Chondrocyte (in vitro differentiated cells): ENCODE results near the gene ASTN2. TPM values are rescaled to one million over a fixed set of nuclear protein-coding genes. Genes with fewer than 3 reads are reported as not detected.

Experiments
- DNase-seq: peaks from one replicate; pipeline ENCODE4 v3.0.0; 2021; ENCODE audit warnings: mixed read lengths, low spot score
- H3K27ac Mint-ChIP-seq: one replicate; pipeline ENCODE4 v1.8.0; 2021; ENCODE audit warnings: mild to moderate bottlenecking, moderate library complexity, mixed read lengths; ENCODE audit not compliant: unreplicated experiment
- H3K27me3 Mint-ChIP-seq: 2 replicates; pipeline ENCODE4 v1.8.0; 2021; ENCODE audit warnings: low read depth, mixed read lengths
- H3K36me3 Mint-ChIP-seq: 2 replicates; pipeline ENCODE4 v1.8.0; 2021; ENCODE audit warnings: low read depth, mixed read lengths
- H3K4me1 Mint-ChIP-seq: 2 replicates; pipeline ENCODE4 v1.8.0; 2021; ENCODE audit warnings: low read depth, mild to moderate bottlenecking, mixed read lengths
- H3K4me3 Mint-ChIP-seq: one replicate; pipeline ENCODE4 v1.8.0; 2021; ENCODE audit warnings: mild to moderate bottlenecking, moderate library complexity, mixed read lengths; ENCODE audit not compliant: unreplicated experiment
- H3K9me3 Mint-ChIP-seq: 2 replicates; pipeline ENCODE4 v1.8.0; 2021; ENCODE audit warnings: low read depth, mixed read lengths
- total RNA-seq: library from RNA; stranded (reverse); gene quantifications from 3 replicates; pipeline ENCODE4 v1.2.1, GENCODE V29; 2021
- TF ChIP-seq, protein P1 (sequence below): fragments of 200-600 bp; sonication (generic); IDR thresholded peaks from 2 replicates; pipeline ENCODE4 v1.5.0; 2021; ENCODE audit warnings: antibody characterized with exemption, mild to moderate bottlenecking, moderate library complexity

ASTN2 gene
- total RNA-seq, 1 donor from 2014 or later: 3.6 TPM

DNA sequence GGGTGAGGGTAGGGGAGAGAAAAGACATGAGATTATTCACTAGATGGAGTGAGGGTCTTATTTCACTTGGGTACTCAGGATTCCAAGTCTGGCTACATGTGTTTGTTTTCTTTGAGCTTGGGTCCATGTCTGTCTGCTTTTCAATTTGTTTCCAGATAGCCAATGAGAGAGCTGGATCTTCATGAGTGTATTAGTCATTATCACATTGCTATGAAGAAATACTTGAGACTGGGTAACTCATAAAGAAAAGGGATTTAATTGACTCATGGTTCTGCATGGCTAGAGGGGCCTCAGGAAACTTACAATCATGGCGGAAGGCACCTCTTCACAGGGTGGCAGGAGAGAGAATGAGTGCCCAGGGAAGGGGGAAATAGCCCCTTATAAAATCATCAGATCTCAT lies 924.5 kb downstream of the ASTN2 start:
- Mint-ChIP-seq H3K27me3 (no peaks in the 10 kb centered on the region), H3K36me3 (no peaks in the 10 kb centered on the region), H3K4me3 (no peak overlapping the region), H3K4me1 (peaks cover 21% of the 10 kb centered on the region), H3K27ac (no peak overlapping the region), H3K9me3 (no peaks in the 10 kb centered on the region)
- no peak for DNase-seq
- TF ChIP-seq, protein P1, sequence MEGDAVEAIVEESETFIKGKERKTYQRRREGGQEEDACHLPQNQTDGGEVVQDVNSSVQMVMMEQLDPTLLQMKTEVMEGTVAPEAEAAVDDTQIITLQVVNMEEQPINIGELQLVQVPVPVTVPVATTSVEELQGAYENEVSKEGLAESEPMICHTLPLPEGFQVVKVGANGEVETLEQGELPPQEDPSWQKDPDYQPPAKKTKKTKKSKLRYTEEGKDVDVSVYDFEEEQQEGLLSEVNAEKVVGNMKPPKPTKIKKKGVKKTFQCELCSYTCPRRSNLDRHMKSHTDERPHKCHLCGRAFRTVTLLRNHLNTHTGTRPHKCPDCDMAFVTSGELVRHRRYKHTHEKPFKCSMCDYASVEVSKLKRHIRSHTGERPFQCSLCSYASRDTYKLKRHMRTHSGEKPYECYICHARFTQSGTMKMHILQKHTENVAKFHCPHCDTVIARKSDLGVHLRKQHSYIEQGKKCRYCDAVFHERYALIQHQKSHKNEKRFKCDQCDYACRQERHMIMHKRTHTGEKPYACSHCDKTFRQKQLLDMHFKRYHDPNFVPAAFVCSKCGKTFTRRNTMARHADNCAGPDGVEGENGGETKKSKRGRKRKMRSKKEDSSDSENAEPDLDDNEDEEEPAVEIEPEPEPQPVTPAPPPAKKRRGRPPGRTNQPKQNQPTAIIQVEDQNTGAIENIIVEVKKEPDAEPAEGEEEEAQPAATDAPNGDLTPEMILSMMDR: no peak

DNA sequence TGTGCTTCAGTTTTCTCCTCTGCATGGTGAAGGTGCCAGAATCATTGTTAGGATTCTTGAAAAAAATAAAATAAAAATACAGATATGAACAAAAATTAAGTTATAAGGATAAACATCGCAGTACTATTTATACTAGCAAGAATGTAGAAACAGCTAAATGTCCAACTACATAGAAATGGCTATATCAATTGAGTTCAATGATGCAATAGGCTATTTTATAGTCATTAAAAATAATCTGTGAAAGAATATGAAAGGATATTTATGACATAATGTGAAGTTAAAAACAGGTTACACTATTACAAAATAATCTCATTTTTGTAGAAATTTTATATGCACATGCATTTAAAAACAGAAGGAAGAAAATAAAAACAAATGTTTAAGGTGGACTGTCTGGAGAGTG lies 926.5 kb downstream of the ASTN2 start:
- TF ChIP-seq, protein P1: no peak
- Mint-ChIP-seq H3K4me1 (peaks cover 29% of the 10 kb centered on the region), H3K4me3 (no peak overlapping the region), H3K9me3 (no peaks in the 10 kb centered on the region), H3K27me3 (no peaks in the 10 kb centered on the region), H3K36me3 (no peaks in the 10 kb centered on the region), H3K27ac (no peak overlapping the region)
- DNase-seq: no peak

DNA sequence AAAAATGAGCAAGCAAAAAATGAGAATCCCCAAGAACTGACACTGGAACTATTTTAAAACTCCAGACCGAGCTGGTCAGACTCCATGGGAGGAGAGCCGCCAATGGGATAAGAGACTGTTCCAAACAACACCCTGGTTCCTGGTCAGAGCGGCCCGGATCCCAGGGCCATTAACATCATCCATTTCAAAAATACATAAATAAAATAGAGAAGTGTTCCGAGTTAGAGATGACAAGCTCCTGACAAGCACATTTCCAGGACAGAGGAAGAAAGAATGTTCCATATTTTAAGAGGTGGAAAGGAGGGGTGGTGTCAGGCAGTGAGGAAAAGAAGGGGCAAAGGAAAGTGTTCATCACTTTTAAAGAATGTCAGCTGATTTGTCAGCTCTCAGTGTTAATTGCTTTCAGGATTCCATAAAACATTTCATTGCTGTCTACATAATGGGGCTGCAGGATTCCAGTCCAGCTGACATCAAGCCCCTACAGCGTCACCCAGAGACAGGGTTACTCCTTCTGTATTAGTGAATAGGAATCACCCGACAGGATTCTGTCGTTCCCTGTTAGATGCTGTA lies 930.3 kb downstream of the ASTN2 start:
- H3K9me3 Mint-ChIP-seq: no peaks in the 10 kb centered on the region
- DNase-seq: no peak
- H3K36me3 Mint-ChIP-seq: no peaks in the 10 kb centered on the region
- TF ChIP-seq, protein P1: no peak
- H3K27ac Mint-ChIP-seq: peak overlapping the region; percentile 87
- no peaks in the 10 kb centered on the region for H3K27me3 Mint-ChIP-seq
- peaks cover 28% of the 10 kb centered on the region for H3K4me1 Mint-ChIP-seq
- H3K4me3 Mint-ChIP-seq: peak overlapping the region; percentile 6

GRCh38 chr9:116483622-116484491 lies 931.0 kb downstream of the ASTN2 start:
- Mint-ChIP-seq H3K9me3 (no peaks in the 10 kb centered on the region), H3K4me3 (no peak overlapping the region)

GRCh38 chr9:116482740-116483139 lies 932.1 kb downstream of the ASTN2 start:
- peak overlapping the region; percentile 78 for H3K27ac Mint-ChIP-seq

More at GRCh38 chr9:116483622-116484491, 931.0 kb downstream of the ASTN2 start:
- peak overlapping the region; percentile 87 for H3K27ac Mint-ChIP-seq
- TF ChIP-seq, protein P1: no peak
- no peaks in the 10 kb centered on the region for H3K27me3 Mint-ChIP-seq
- no peak for DNase-seq
- no peaks in the 10 kb centered on the region for H3K36me3 Mint-ChIP-seq
- peaks cover 36% of the 10 kb centered on the region for H3K4me1 Mint-ChIP-seq

More at GRCh38 chr9:116482740-116483139, 932.1 kb downstream of the ASTN2 start:
- Mint-ChIP-seq H3K4me1 (peaks cover 41% of the 10 kb centered on the region), H3K27me3 (no peaks in the 10 kb centered on the region), H3K4me3 (no peak overlapping the region), H3K36me3 (no peaks in the 10 kb centered on the region), H3K9me3 (no peaks in the 10 kb centered on the region)
- no peak for DNase-seq
- TF ChIP-seq, protein P1: no peak
